SH-SY5Y (cell line): ENCODE results near the gene CARF.

Source experiments
- GATA2 ChIP-seq: IDR thresholded peaks from 2 replicates; pipeline ENCODE4 v1.6.1; 2011; ENCODE audit warnings: mild to moderate bottlenecking, low read depth, low read length
- GATA3 ChIP-seq: IDR thresholded peaks from 2 replicates; pipeline ENCODE4 v1.6.1; 2011; ENCODE audit warnings: low read depth, mild to moderate bottlenecking, low read length, moderate library complexity

CARF gene

GRCh38 chr2:202932425-202933138, 20.5 kb downstream of the CARF start:
- no peak for TF ChIP-seq GATA3
- TF ChIP-seq GATA2 = no peak

- TF ChIP-seq GATA2 (no peak), GATA3 (no peak)
Observed at GRCh38 chr2:202933139-202933510, 21.1 kb downstream of the CARF start.

DNA sequence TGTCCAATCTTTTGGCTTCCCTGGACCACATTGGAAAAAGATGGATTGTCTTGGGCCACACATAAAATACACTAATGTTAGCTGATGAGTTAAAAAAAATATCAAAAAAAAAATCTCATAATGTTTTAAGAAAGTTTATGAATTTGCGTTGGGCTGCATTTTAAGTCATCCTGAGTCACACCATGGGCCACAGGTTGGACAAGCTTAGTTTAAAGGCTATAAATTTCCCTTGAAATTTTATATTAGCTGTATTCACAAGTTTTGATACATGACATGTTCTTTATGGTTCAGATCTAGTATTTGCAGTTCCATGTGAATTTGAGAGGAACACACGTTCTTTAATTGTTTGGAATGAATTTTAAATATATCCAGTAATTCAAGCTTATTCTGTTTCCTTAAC, 21.9 kb downstream of the CARF start:
- TF ChIP-seq GATA2 = no peak
- no peak for TF ChIP-seq GATA3

DNA sequence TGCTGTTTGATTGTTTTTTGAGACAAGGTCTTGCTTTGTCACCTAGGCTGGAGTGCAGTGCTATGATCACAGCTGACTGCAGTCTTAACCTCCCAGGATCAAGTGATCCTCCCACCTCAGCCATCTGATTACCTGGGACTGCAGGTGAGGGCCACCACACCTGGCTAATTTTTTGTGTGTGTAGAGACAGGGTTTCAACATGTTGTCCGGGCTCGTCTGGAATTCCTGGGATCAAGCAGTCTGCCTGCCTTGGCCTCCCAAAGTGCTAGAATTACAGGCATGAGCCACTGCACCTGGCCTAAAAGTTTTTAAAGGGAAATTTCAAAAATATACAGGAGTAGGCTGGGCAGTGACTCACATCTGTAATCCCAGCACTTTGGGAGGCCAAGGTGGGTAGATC, 22.4 kb downstream of the CARF start:
- TF ChIP-seq GATA2 (no peak), GATA3 (no peak)

- no peak for TF ChIP-seq GATA2
- TF ChIP-seq GATA3 = no peak
Observed at GRCh38 chr2:202938960-202939359, 26.9 kb downstream of the CARF start.

DNA sequence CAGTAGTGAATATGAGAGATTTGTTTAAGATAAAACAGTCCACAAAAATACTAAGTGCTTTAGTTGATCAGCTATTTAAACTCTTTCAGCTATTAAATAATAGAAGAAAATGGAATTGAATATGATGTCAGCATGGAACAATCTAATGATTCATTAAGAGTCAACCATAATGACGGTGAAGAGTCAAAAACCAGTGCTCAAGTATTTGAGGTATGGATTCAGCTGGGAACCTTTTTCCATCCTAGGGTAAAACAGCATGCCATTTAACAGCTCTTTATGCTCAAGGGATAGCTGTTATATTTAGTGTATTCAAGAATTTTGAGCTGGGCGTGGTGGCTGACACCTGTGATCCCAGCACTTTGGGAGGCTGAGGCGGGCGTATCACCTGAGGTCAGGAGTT, 29.7 kb downstream of the CARF start:
- TF ChIP-seq GATA3 = no peak
- TF ChIP-seq GATA2 = no peak

- TF ChIP-seq GATA3 (no peak), GATA2 (no peak)
Observed at GRCh38 chr2:202944408-202944807, 32.3 kb downstream of the CARF start.

GRCh38 chr2:202944816-202945215, 32.7 kb downstream of the CARF start:
- TF ChIP-seq GATA3 = no peak
- TF ChIP-seq GATA2 = no peak

DNA sequence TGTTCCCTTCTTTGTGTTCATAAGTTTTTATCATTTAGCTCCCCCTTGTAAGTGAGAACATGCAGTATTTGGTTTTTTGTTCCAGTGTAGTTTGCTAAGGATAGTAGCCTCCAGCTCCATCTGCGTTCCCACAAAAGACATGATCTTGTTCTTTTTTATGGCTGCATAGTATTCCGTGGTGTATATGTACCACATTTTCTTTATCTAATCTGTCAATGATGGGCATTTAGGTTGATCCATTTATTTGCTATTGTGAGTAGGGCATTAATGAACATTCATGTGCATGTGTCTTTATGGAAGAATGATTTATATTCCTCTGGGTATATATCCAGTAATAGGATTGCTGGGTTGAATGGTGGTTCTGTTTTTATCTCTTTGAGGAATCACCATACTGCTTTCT, 33.4 kb downstream of the CARF start:
- TF ChIP-seq GATA3 = no peak
- TF ChIP-seq GATA2 = no peak

GRCh38 chr2:202950592-202950991, 38.5 kb downstream of the CARF start:
- TF ChIP-seq GATA3 = no peak
- no peak for TF ChIP-seq GATA2

GRCh38 chr2:202960524-202960923, 48.4 kb downstream of the CARF start:
- no peak for TF ChIP-seq GATA2
- no peak for TF ChIP-seq GATA3

DNA sequence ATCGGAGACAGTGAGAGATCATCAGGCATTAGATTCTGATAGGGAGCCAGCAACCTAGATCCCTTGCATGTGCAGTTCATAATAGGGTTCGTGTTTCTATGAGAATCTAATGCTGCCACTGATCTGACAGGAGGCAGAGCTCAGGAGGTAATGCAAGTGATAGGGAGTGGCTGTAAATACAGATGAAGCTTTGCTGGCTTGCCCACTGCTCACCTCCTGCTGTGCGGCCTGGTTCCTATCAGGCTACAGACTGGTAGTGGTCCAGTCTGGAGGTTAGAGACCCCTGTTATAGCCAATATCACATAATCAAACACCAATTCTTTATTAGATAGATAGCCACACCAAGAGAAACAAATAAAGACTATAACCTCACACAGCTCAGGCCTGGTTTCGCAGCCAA, 51.6 kb downstream of the CARF start:
- no peak for TF ChIP-seq GATA3
- TF ChIP-seq GATA2 = no peak

- no peak for TF ChIP-seq GATA2
- no peak for TF ChIP-seq GATA3
Observed at GRCh38 chr2:202965810-202966460, 53.9 kb downstream of the CARF start.

GRCh38 chr2:202976809-202977208, 64.7 kb downstream of the CARF start:
- no peak for TF ChIP-seq GATA3
- TF ChIP-seq GATA2 = no peak

DNA sequence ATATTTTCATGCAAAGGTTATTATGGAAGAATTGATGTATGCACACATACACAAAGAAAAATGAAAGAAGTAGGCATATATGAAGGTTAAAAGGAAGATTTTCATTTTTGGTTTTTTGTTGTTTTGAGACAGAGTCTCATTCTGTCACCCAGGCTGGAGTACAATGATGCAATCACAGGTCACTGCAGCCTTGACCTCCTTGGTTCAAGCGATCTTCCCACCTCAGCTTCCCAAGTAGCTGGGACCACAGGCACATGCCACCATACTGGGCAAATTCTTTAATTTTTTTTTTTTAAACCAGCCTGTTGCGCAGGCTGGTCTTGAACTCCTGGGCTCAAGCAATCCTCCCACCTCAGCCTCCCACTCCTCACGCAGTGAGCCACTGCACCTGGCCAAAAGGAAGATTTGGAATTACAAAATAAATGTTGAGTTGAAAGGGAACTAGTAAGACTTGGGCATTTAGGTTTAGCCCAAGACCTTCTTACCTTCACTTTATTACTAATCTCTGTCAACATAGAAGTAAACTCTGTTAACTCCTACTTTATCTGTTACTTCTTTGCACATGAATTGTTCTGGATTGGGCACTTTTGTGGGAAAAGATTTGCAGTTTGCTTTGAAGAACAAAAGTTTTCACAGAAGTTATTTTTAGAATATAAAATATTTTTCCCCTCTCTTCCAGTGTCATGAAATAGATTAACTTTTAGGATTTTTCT, 70.9 kb downstream of the CARF start:
- TF ChIP-seq GATA2 = no peak
- TF ChIP-seq GATA3 = no peak
